GM12801 (cell line): Measurements from ENCODE around the gene ACOX2.

Experiments used
- CTCF ChIP-seq: IDR thresholded peaks from one replicate; pipeline ENCODE4 v1.5.1; 2011; ENCODE audit warnings: control low read depth; ENCODE audit not compliant: insufficient read length; ENCODE audit errors: extremely low read depth

ACOX2 gene

DNA sequence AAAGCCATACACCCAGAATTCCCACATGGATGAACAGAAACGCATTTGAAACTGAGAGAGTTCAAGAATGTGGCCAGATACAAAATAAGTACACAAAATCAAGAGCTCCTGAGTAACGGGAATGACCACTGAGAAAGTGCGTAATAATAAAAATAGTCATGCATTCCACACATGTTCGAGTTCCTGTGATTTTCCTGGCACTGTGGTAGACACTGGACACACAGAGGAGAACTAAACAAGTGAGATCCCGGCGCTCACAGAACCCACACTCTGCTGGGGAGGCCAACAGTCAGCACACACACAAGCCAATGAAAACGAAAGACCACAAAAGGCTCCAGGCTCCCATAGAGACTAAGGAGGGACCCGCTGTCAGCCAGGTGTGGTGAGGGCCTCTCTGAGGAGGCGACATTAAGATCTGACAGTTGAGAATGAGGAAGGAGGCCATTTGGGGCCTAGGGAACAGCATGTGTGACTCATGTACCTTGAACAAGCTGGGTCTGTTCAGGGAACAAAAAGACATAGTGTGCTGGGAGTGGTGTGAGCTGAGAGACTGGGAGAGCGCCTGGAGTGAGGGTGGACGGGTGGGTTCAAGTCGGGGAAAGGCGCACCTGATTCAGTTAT, 35.1 kb upstream of the ACOX2 start:
- TF ChIP-seq CTCF: no peak

DNA sequence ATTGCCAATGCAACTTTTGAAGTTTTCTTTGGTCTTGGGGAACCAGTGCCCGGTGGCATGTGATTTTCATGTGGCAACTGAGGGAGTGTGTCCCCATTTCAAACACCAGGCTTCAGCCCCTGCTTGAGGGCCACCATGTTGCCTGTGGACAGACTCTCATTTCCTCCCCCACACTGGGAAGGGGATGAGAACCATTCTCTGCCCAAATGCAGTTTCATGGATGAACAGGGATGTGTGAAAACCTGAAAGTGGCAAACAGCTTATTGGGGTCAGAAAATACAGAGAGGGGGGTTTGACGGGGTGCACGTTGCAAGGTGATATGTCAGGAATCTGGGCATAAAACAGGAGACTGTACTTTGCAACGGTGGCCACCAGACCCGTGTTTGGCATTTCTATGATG, 33.9 kb upstream of the ACOX2 start:
- TF ChIP-seq CTCF: no peak

GRCh38 chr3:58569287-58570001, 32.5 kb upstream of the ACOX2 start:
- no peak for TF ChIP-seq CTCF

- TF ChIP-seq CTCF: no peak
Observed at GRCh38 chr3:58568572-58569286, 31.7 kb upstream of the ACOX2 start.

DNA sequence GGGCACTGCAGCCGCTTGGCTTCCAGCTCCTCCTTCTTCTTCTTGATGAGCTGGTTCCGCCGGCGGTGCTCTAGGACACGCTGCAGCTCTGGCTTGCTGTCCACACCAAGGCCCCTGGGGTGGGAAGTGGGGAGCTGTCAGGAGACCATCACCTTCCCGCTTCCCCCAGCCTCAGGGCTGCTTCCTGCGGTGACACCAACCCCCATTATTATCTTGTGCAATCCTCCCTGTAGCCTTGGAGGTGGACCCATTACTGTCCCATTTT, 30.2 kb upstream of the ACOX2 start:
- no peak for TF ChIP-seq CTCF

- TF ChIP-seq CTCF: no peak
Observed at GRCh38 chr3:58566398-58567250, 29.6 kb upstream of the ACOX2 start.
